MCF 10A (cell line): ENCODE results near the gene NOP10. TPM values are rescaled to one million over a fixed set of nuclear protein-coding genes. Genes with fewer than 3 reads are reported as not detected.

Experiments
- BruUV-seq: library from RNA; stranded (reverse); fragments of 400-500 nt; replicated peaks from 2 replicates; lab custom pipeline; 2021; lab: Mats Ljungman, UMichigan
- CTCF ChIA-PET: fragments of 300-600 bp; sonication (Branson Sonifier 250); formaldehyde crosslinking; extraction: SDS; loops from one replicate; lab custom pipeline; 2021; ENCODE audit warnings: antibody characterized with exemption, inconsistent platforms; lab: Yijun Ruan, JAX
- POLR2A ChIA-PET: fragments of 300-600, 350-650 bp; sonication (Branson Sonifier 250); formaldehyde crosslinking; extraction: SDS; loops from one replicate; lab custom pipeline; 2020; ENCODE audit warnings: antibody characterized with exemption, inconsistent platforms; lab: Yijun Ruan, JAX
- DNase-seq: peaks from one replicate; pipeline ENCODE4 v3.0.0-alpha.2; 2018; ENCODE audit not compliant: unreplicated experiment
- H3K27ac Mint-ChIP-seq: one replicate; pipeline ENCODE4 v1.8.0; 2022; ENCODE audit warnings: mild to moderate bottlenecking, low read depth, mixed read lengths; ENCODE audit not compliant: unreplicated experiment
- H3K27me3 Mint-ChIP-seq: one replicate; pipeline ENCODE4 v1.8.0; 2022; ENCODE audit warnings: mixed read lengths; ENCODE audit not compliant: insufficient read depth, unreplicated experiment
- H3K36me3 Mint-ChIP-seq: one replicate; pipeline ENCODE4 v1.8.0; 2022; ENCODE audit warnings: mild to moderate bottlenecking, moderate library complexity, mixed read lengths; ENCODE audit not compliant: insufficient read depth, unreplicated experiment
- H3K4me1 Mint-ChIP-seq: one replicate; pipeline ENCODE4 v1.8.0; 2022; ENCODE audit warnings: mixed read lengths; ENCODE audit not compliant: insufficient read depth, unreplicated experiment
- H3K4me3 Mint-ChIP-seq: one replicate; pipeline ENCODE4 v1.8.0; 2022; ENCODE audit warnings: mild to moderate bottlenecking, moderate library complexity, mixed read lengths; ENCODE audit not compliant: unreplicated experiment
- H3K9me3 Mint-ChIP-seq: one replicate; pipeline ENCODE4 v1.8.0; 2022; ENCODE audit warnings: mixed read lengths; ENCODE audit not compliant: unreplicated experiment
- CTCF ChIP-seq: fragments of 200-600 bp; IDR thresholded peaks from one replicate; pipeline ENCODE4 v1.8.0; 2022; ENCODE audit warnings: antibody characterized with exemption, mild to moderate bottlenecking; ENCODE audit not compliant: unreplicated experiment
- intact Hi-C: fragments of 100-400 bp; cut with micrococcal nuclease; formaldehyde crosslinking; loops from 2 replicates; pipeline ENCODE4 v1.14.1; 2022
- microRNA-seq: library from miRNA; unstranded; fragments of <30 nt; microRNA quantifications from one replicate; pipeline ENCODE4 v1.2.0, GENCODE V29; 2022
- total RNA-seq: library from RNA; stranded (reverse); gene quantifications from 2 replicates; pipeline ENCODE4 v1.2.3, GENCODE V29; 2022

Gene NOP10
- total RNA-seq, 1 experiment from 2014 or later = 187 TPM

GRCh38 chr15:34304613-34305012 lies 38.3 kb downstream of the NOP10 start:
- BruUV-seq = no TSS peak
- CTCF ChIA-PET = interaction anchor here (0.7 kb wide), 2 partner anchors 144 to 567 kb away, joined by 3 read pairs; no protein-coding TSS in a partner anchor
- no peak overlapping the region for H3K4me3 Mint-ChIP-seq
- POLR2A ChIA-PET = interaction anchor here (2.7 kb wide), 1 partner anchor 13 kb away, joined by 9 read pairs; no protein-coding TSS in a partner anchor
- intact Hi-C loops = no loop called here
- no peak for TF ChIP-seq CTCF
- no peak for DNase-seq
- no peak overlapping the region for H3K27ac Mint-ChIP-seq
- peaks cover 7% of the 10 kb centered on the region for H3K9me3 Mint-ChIP-seq
- peaks cover 13% of the 10 kb centered on the region for H3K4me1 Mint-ChIP-seq
- H3K36me3 Mint-ChIP-seq = no peaks in the 10 kb centered on the region
- no peaks in the 10 kb centered on the region for H3K27me3 Mint-ChIP-seq

GRCh38 chr15:34301058-34301457 lies 41.9 kb downstream of the NOP10 start:
- Mint-ChIP-seq H3K4me3 (no peak overlapping the region), H3K4me1 (peaks cover 19% of the 10 kb centered on the region), H3K27ac (no peak overlapping the region), H3K27me3 (no peaks in the 10 kb centered on the region), H3K9me3 (no peaks in the 10 kb centered on the region), H3K36me3 (no peaks in the 10 kb centered on the region)
- DNase-seq = peak; percentile 10
- intact Hi-C loops = no loop called here
- ChIA-PET CTCF (no interaction called here), POLR2A (interaction anchor here (0.6 kb wide), 1 partner anchor 8 kb away, joined by 3 read pairs; no protein-coding TSS in a partner anchor)
- no peak for TF ChIP-seq CTCF
- BruUV-seq = no TSS peak

- POLR2A ChIA-PET = interaction anchor here (0.7 kb wide), 1 partner anchor 12 kb away, joined by 3 read pairs; no protein-coding TSS in a partner anchor
- DNase-seq = no peak
- H3K27ac Mint-ChIP-seq = no peak overlapping the region
- H3K9me3 Mint-ChIP-seq = no peaks in the 10 kb centered on the region
- CTCF ChIA-PET = no interaction called here
- H3K4me3 Mint-ChIP-seq = no peak overlapping the region
- peaks cover 12% of the 10 kb centered on the region for H3K4me1 Mint-ChIP-seq
- no peaks in the 10 kb centered on the region for H3K27me3 Mint-ChIP-seq
- peaks cover 2% of the 10 kb centered on the region for H3K36me3 Mint-ChIP-seq
- TF ChIP-seq CTCF = no peak
- intact Hi-C loops = no loop called here
- BruUV-seq = no TSS peak
Observed at GRCh38 chr15:34297059-34297458, 45.9 kb downstream of the NOP10 start.

GRCh38 chr15:34292621-34293020 lies 50.3 kb downstream of the NOP10 start:
- POLR2A ChIA-PET = interaction anchor here (0.6 kb wide), 1 partner anchor 8 kb away, joined by 3 read pairs; no protein-coding TSS in a partner anchor
- peaks cover 5% of the 10 kb centered on the region for H3K36me3 Mint-ChIP-seq
- intact Hi-C loops = no loop called here
- no TSS peak for BruUV-seq
- H3K4me3 Mint-ChIP-seq = no peak overlapping the region
- H3K27ac Mint-ChIP-seq = no peak overlapping the region
- no peak for DNase-seq
- H3K9me3 Mint-ChIP-seq = no peaks in the 10 kb centered on the region
- peaks cover 6% of the 10 kb centered on the region for H3K4me1 Mint-ChIP-seq
- no peaks in the 10 kb centered on the region for H3K27me3 Mint-ChIP-seq
- no peak for TF ChIP-seq CTCF
- CTCF ChIA-PET = interaction anchor here (0.9 kb wide), 1 partner anchor 45 kb away, joined by 3 read pairs; no protein-coding TSS in a partner anchor

Small RNAs within 50 kb of the gene (microRNA-seq; reads per million reads assigned to microRNA genes)
- gene MIR1233-1 = not detected

Other genes starting within 250 kb of the NOP10 start
- 98.2 and 134 TPM in 2 replicates for gene EMC7, start 241.3 kb downstream of the NOP10 start, total RNA-seq
- 2.4 and 2.6 TPM in 2 replicates for gene PGBD4, start 241.1 kb downstream of the NOP10 start, total RNA-seq
- 38.2 and 47.6 TPM in 2 replicates for gene KATNBL1, start 133.0 kb downstream of the NOP10 start, total RNA-seq
- 115 and 119 TPM in 2 replicates for gene EMC4, start 118.1 kb downstream of the NOP10 start, total RNA-seq
- 11.7 and 15.3 TPM in 2 replicates for gene SLC12A6, start 5.4 kb downstream of the NOP10 start, total RNA-seq
- gene NUTM1, start 179 bp upstream of the NOP10 start, total RNA-seq = not detected in 2 replicates
- 17.0 and 17.4 TPM in 2 replicates for gene LPCAT4, start 24.1 kb upstream of the NOP10 start, total RNA-seq
- 173 and 192 TPM in 2 replicates for gene GOLGA8A, start 94.7 kb upstream of the NOP10 start, total RNA-seq
- gene GOLGA8B, start 240.5 kb upstream of the NOP10 start, total RNA-seq = 176 and 233 TPM in 2 replicates